IMR-90 (cell line): ENCODE data around the gene PTPRU. TPM values are rescaled to one million over a fixed set of nuclear protein-coding genes. Genes with fewer than 3 reads are reported as not detected.

Experiments used
- ATAC-seq: fragments of 200-7000 bp; cut with Tn5 transposase; 2 replicates; pipeline ENCODE4 v1.9.1; 2020; ENCODE audit warnings: low read depth, mild to moderate bottlenecking, moderate library complexity
- BruUV-seq: library from RNA; stranded (reverse); fragments of 400-500 nt; replicated peaks from 2 replicates; lab custom pipeline; 2021; lab: Mats Ljungman, UMichigan
- CTCF ChIA-PET: fragments of 300-600 bp; formaldehyde crosslinking; extraction: SDS; loops from one replicate; lab custom pipeline; 2021; ENCODE audit warnings: antibody characterized with exemption; lab: Yijun Ruan, JAX
- POLR2A ChIA-PET: fragments of 300-600 bp; sonication (Branson Sonifier 250); formaldehyde crosslinking; loops from one replicate; lab custom pipeline; 2022; ENCODE audit warnings: antibody characterized with exemption; ENCODE audit not compliant: unreplicated experiment; lab: Charles Lee
- DNase-seq: peaks from one replicate; pipeline ENCODE4 v3.0.0; 2013
- H2AFZ ChIP-seq: replicated peaks from 2 replicates; pipeline ENCODE3; 2013; ENCODE audit warnings: low read length, mild to moderate bottlenecking; ENCODE audit not compliant: poor library complexity
- H2AK5ac ChIP-seq: 2 replicates; pipeline ENCODE4 v1.6.1; 2013; ENCODE audit warnings: low read depth, low read length, inconsistent platforms
- H2AK9ac ChIP-seq: replicated peaks from 2 replicates; pipeline ENCODE3; 2013; ENCODE audit warnings: mild to moderate bottlenecking, low read depth, low read length, moderate library complexity; ENCODE audit not compliant: poor library complexity
- H2BK120ac ChIP-seq: 2 replicates; pipeline ENCODE4 v1.6.1; 2013; ENCODE audit warnings: low read depth, low read length, inconsistent platforms
- H2BK15ac ChIP-seq: 3 replicates; pipeline ENCODE4 v1.6.1; 2013; ENCODE audit warnings: low read depth, low read length, inconsistent platforms
- H2BK20ac ChIP-seq: 2 replicates; pipeline ENCODE4 v1.6.1; 2013; ENCODE audit warnings: low read depth, mild to moderate bottlenecking, inconsistent platforms, low read length, moderate library complexity
- H2BK5ac ChIP-seq: 2 replicates; pipeline ENCODE4 v1.6.1; 2013; ENCODE audit warnings: mild to moderate bottlenecking, low read depth, low read length, inconsistent platforms; ENCODE audit not compliant: poor library complexity, severe bottlenecking
- H3K14ac ChIP-seq: replicated peaks from 2 replicates; pipeline ENCODE4 v1.6.1; 2013; ENCODE audit warnings: low read depth, low read length, inconsistent platforms
- H3K18ac ChIP-seq: 2 replicates; pipeline ENCODE4 v1.6.1; 2013; ENCODE audit warnings: low read depth, low read length, control low read depth
- H3K23ac ChIP-seq: 2 replicates; pipeline ENCODE4 v1.6.1; 2013; ENCODE audit warnings: low read depth, low read length, inconsistent platforms
- H3K27ac ChIP-seq: 2 replicates; pipeline ENCODE4 v1.5.1; 2013; ENCODE audit warnings: mild to moderate bottlenecking, control low read depth, low read length; ENCODE audit not compliant: insufficient read depth
- H3K27me3 ChIP-seq: 2 replicates; pipeline ENCODE4 v1.6.1; 2013; ENCODE audit warnings: low read length; ENCODE audit not compliant: control insufficient read depth, insufficient read depth
- H3K36me3 ChIP-seq: 2 replicates; pipeline ENCODE4 v1.6.1; 2013; ENCODE audit warnings: low read length, mixed read lengths; ENCODE audit not compliant: control insufficient read depth, insufficient read depth
- H3K4ac ChIP-seq: 2 replicates; pipeline ENCODE4 v1.6.1; 2013; ENCODE audit warnings: low read depth, low read length, inconsistent platforms
- H3K4me1 ChIP-seq: 2 replicates; pipeline ENCODE4 v1.6.1; 2013; ENCODE audit warnings: low read length, mixed read lengths; ENCODE audit not compliant: control insufficient read depth, insufficient read depth
- H3K4me2 ChIP-seq: 2 replicates; pipeline ENCODE4 v1.6.1; 2013; ENCODE audit warnings: low read depth, mild to moderate bottlenecking, control low read depth, low read length, moderate library complexity
- H3K4me3 ChIP-seq: 2 replicates; pipeline ENCODE4 v1.5.1; 2013; ENCODE audit warnings: low read depth, mild to moderate bottlenecking, control low read depth, low read length, moderate library complexity; ENCODE audit not compliant: insufficient read depth
- H3K56ac ChIP-seq: 2 replicates; pipeline ENCODE4 v1.6.1; 2013; ENCODE audit warnings: low read length, inconsistent platforms; ENCODE audit not compliant: insufficient read depth; ENCODE audit errors: extremely low read depth
- H3K79me1 ChIP-seq, 2 experiments: 2 replicates each; pipeline ENCODE4 v1.6.1; 2013; ENCODE audit warnings: low read length in 2 of 2, inconsistent platforms in 1 of 2, low read depth in 1 of 2
- H3K9ac ChIP-seq: 2 replicates; pipeline ENCODE4 v1.6.1; 2013; ENCODE audit warnings: low read depth, low read length, control low read depth
- H3K9me1 ChIP-seq: 2 replicates; pipeline ENCODE4 v1.6.1; 2013; ENCODE audit warnings: low read length, inconsistent platforms; ENCODE audit not compliant: insufficient read depth
- H3K9me3 ChIP-seq: 2 replicates; pipeline ENCODE4 v1.6.1; 2013; ENCODE audit warnings: low read length; ENCODE audit not compliant: control insufficient read depth, insufficient read depth
- H4K20me1 ChIP-seq: 2 replicates; pipeline ENCODE4 v1.6.1; 2013; ENCODE audit warnings: low read length, inconsistent platforms; ENCODE audit not compliant: insufficient read depth
- H4K5ac ChIP-seq: 2 replicates; pipeline ENCODE4 v1.6.1; 2013; ENCODE audit warnings: mild to moderate bottlenecking, low read depth, low read length, control low read depth
- H4K8ac ChIP-seq, 2 experiments: 2 replicates each; pipeline ENCODE4 v1.6.1; 2013; ENCODE audit warnings: low read depth in 2 of 2, low read length in 2 of 2, control low read depth in 1 of 2, inconsistent platforms in 1 of 2
- H4K91ac ChIP-seq: 2 replicates; pipeline ENCODE4 v1.6.1; 2013; ENCODE audit warnings: low read depth, low read length, inconsistent platforms; ENCODE audit not compliant: insufficient read depth
- CEBPB ChIP-seq: IDR thresholded peaks from 2 replicates; pipeline ENCODE4 v1.6.1; 2012; ENCODE audit warnings: low read depth, low read length, improper control_type of control experiment
- FOS ChIP-seq: fragments of 150-350 bp; IDR thresholded peaks from 2 replicates; pipeline ENCODE4 v1.6.1; 2016; ENCODE audit warnings: low read depth, low read length
- MAFK ChIP-seq: IDR thresholded peaks from 2 replicates; pipeline ENCODE4 v1.6.1; 2012; ENCODE audit warnings: low read depth, low read length, improper control_type of control experiment
- MAZ ChIP-seq: IDR thresholded peaks from 2 replicates; pipeline ENCODE4 v1.6.1; 2012; ENCODE audit warnings: low read depth, mild to moderate bottlenecking, low read length, improper control_type of control experiment, moderate library complexity, borderline replicate concordance
- NFE2L2 ChIP-seq: fragments of 150-350 bp; IDR thresholded peaks from 2 replicates; pipeline ENCODE4 v1.6.1; 2016; ENCODE audit warnings: low read depth, mild to moderate bottlenecking, low read length
- WGBS, 2 experiments: methylation state at CpG; one replicate each; pipeline versions ENCODE4 v1.1.5 to v1.1.7; 2013; ENCODE audit warnings: missing lambda C conversion rate in 2 of 2; ENCODE audit not compliant: insufficient read length in 1 of 2; ENCODE audit errors: extremely low coverage in 2 of 2; 5-methylcytosine and 5-hydroxymethylcytosine counted together
- dilution Hi-C: fragments of 300-500 bp; cut with HindIII; formaldehyde crosslinking; loops from one replicate; pipeline ENCODE4 v1.14.3; 2018; ENCODE audit warnings: low sequenced_read_pairs; ENCODE audit not compliant: unreplicated experiment
- in situ Hi-C: fragments of 300-500 bp; cut with MboI; formaldehyde crosslinking; loops from 3 replicates; pipeline ENCODE4 v1.14.3; 2019; ENCODE audit warnings: low sequenced_read_pairs, inconsistent platforms, mixed read lengths
- intact Hi-C: fragments of 100-400 bp; cut with micrococcal nuclease; formaldehyde crosslinking; loops from 2 replicates; pipeline ENCODE4 v1.10.0; 2022
- polyA plus RNA-seq, 3 experiments: library from polyadenylated mRNA; depleted of rRNA; stranded (reverse); fragments of >200 nt; gene quantifications; 2 replicates each; pipeline ENCODE4 v1.2.3, GENCODE V29; 2012; ENCODE audit warnings: low replicate concordance in 1 of 3
- total RNA-seq: library from RNA; depleted of rRNA; stranded (reverse); fragments of >200 nt; gene quantifications from 2 replicates; pipeline ENCODE4 v1.2.3, GENCODE V29; 2012

PTPRU gene
- total and polyA plus RNA-seq, 2 of the 4 experiments (the other 2 are of a cell fraction), result 7.0 to 10.7 TPM

DNA sequence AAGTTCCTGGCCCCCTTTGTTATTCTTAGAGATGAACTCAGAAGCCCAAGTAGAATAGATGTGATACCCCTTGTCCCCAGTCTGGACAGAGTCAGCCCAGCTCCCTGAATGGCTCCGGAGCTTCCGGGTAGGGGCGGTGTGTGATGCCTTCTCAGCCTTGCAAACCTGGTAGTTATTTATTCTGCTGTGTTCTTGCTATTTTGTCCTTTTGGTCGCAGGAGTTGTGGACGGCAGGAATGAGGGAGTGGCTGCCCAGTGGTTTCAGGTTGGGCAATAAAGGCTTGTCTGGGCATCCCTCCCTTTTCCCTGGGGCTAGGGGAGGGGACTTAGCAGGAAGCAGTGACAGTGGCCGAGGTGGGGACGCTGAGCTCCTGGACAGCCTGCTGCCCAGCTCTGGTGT lies 2.8 kb downstream of the PTPRU start:
- Histone ChIP-seq H2AK9ac (peak overlapping the region; percentile 8), H3K4ac (no peak overlapping the region), H3K23ac (no peak overlapping the region), H2BK20ac (no peak overlapping the region), H2AK5ac (no peak overlapping the region), H3K4me3 (no peak overlapping the region), H4K91ac (no peak overlapping the region), H4K8ac (no peak overlapping the region; a peak in 1 of 4 replicates), H2BK15ac (no peak overlapping the region; the same call in 2 of the 3 replicates), H3K4me2 (no peak overlapping the region), H2BK120ac (no peak overlapping the region), H4K5ac (no peak overlapping the region), H2AFZ (no peak overlapping the region), H4K20me1 (no peaks in the 10 kb centered on the region), H3K18ac (no peak overlapping the region), H3K27ac (no peak overlapping the region), H3K9me1 (0 out of 2 replicates have a peak, but pooled peaks cover 4% of the 10 kb centered on the region), H3K9me3 (no peaks in the 10 kb centered on the region), H3K4me1 (peaks cover 20% of the 10 kb centered on the region), H3K9ac (no peak overlapping the region), H3K56ac (no peak overlapping the region), H2BK5ac (no peak overlapping the region), H3K27me3 (peaks cover 2% of the 10 kb centered on the region; the same call in 1 of the 2 replicates), H3K79me1 (peaks cover 3 to 5% of the 10 kb centered on the region in 2 experiments; a peak in 2 of 4 replicates), H3K36me3 (no peaks in the 10 kb centered on the region), H3K14ac (no peak overlapping the region)
- POLR2A ChIA-PET, result no interaction called here
- CTCF ChIA-PET, result interaction anchor here (1.4 kb wide), 1 partner anchor 464 kb away, joined by 3 read pairs; no protein-coding TSS in a partner anchor
- TF ChIP-seq MAFK, result no peak
- no peak for TF ChIP-seq FOS
- no peak for TF ChIP-seq MAZ
- peak; percentile 30; the same call in 1 of the 2 replicates for TF ChIP-seq CEBPB
- no peak for TF ChIP-seq NFE2L2
- dilution Hi-C loops, result no loop called here
- 77% methylated on average over 2 of the region's 7 CpGs; no CpG with 5 or more reads in 1 of the 2 experiments for WGBS, 2 experiments
- intact Hi-C loops, result loop anchor here (5.0 kb wide), 1 partner anchor 553 kb away; no protein-coding TSS in a partner anchor
- ATAC-seq (no peak), DNase-seq (no peak)
- in situ Hi-C loops, result loop anchor here (10.0 kb wide), 1 partner anchor 1476 kb away; no protein-coding TSS in a partner anchor
- BruUV-seq, result no TSS peak
